Measurements from ENCODE around the gene RUBCNL. TPM values are rescaled to one million over a fixed set of nuclear protein-coding genes. Genes with fewer than 3 reads are reported as not detected.

Gene RUBCNL
- total RNA-seq, 1 donor from 2014 or later: 1.7 TPM

DNA sequence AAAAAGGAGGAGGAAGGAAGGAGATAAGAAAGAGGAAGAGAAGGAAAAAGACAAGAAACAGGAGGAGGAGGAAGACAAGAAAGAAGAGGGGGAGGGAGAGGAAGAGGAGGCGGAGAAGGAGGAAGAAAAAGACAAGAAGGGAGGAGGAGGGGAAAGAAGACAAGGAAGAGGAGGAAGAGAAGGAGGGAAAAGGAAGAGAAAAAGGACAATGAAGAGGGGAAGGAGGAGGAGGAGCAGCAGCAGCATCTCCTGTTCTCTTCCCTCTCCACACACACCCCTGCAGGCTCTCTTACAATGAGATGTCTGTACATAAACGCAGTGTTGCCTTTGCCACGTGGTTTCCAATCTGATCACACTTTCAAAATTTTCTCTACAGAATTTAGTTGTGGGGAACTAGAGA is 66.6 kb downstream of the RUBCNL start:
- Histone ChIP-seq H3K4me3 (no peak overlapping the region), H3K27ac (no peak overlapping the region), H3K27me3 (no peaks in the 10 kb centered on the region), H3K36me3 (no peaks in the 10 kb centered on the region), H3K4me1 (no peaks in the 10 kb centered on the region), H3K9me3 (no peaks in the 10 kb centered on the region)
- intact Hi-C loops (cut with DNase I): no loop called here
- TF ChIP-seq POLR2A (IDR thresholded peaks at IDR 0.05) (no peak), POLR2AphosphoS5 (IDR thresholded peaks at IDR 0.05; ENCODE audit: insufficient read depth in 1 of 2, low read depth in 1 of 2) (no peak)
- TF ChIP-seq, protein P1, sequence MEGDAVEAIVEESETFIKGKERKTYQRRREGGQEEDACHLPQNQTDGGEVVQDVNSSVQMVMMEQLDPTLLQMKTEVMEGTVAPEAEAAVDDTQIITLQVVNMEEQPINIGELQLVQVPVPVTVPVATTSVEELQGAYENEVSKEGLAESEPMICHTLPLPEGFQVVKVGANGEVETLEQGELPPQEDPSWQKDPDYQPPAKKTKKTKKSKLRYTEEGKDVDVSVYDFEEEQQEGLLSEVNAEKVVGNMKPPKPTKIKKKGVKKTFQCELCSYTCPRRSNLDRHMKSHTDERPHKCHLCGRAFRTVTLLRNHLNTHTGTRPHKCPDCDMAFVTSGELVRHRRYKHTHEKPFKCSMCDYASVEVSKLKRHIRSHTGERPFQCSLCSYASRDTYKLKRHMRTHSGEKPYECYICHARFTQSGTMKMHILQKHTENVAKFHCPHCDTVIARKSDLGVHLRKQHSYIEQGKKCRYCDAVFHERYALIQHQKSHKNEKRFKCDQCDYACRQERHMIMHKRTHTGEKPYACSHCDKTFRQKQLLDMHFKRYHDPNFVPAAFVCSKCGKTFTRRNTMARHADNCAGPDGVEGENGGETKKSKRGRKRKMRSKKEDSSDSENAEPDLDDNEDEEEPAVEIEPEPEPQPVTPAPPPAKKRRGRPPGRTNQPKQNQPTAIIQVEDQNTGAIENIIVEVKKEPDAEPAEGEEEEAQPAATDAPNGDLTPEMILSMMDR (IDR thresholded peaks at IDR 0.05): no peak
- no peak for DNase-seq (ENCODE audit: extremely low spot score in 2 of 2)

DNA sequence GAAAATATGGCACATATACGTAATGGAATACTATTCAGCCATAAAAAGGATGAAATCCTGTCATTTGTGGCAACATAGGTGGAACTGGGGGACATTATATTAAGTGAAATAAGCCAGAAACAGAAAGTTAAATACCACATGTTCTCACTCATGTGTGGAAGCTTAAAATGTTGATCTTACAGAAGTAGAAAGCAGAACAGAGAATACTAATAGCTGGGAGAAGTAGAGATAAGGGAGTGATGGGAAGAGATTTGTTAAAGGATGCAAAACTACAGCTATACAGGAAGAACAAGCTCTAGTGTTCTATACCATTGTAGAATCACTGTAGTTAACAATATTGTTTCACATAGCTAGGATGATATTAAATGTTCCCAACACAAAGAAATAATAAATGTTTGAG is 68.1 kb downstream of the RUBCNL start:
- Histone ChIP-seq H3K27ac (no peak overlapping the region), H3K27me3 (no peaks in the 10 kb centered on the region), H3K36me3 (no peaks in the 10 kb centered on the region), H3K4me1 (no peaks in the 10 kb centered on the region), H3K9me3 (no peaks in the 10 kb centered on the region), H3K4me3 (no peak overlapping the region)
- intact Hi-C loops (cut with DNase I): no loop called here
- DNase-seq (ENCODE audit: extremely low spot score in 2 of 2): no peak
- no peak for TF ChIP-seq POLR2A (IDR thresholded peaks at IDR 0.05)
- no peak for TF ChIP-seq POLR2AphosphoS5 (IDR thresholded peaks at IDR 0.05; ENCODE audit: insufficient read depth in 1 of 2, low read depth in 1 of 2)
- TF ChIP-seq, protein P1 (IDR thresholded peaks at IDR 0.05): no peak

DNA sequence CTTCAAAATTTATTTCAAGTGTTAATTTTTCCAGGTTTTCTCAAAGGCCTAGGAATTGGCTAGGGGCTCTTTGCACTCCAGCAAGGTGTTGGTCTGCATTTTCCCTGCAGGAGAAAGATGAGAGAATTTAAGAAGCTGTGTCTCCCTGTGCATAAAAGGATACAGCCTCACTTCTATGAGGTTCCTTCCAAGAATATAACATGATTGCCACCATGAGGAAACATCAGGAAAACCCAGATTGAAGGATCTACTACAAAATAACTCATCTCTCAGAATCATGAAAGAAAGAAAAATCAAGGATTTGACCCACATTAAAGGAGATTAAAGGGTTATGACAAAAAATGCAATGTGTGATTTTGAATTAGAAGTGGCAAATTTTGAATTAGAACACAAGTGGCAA is 69.9 kb downstream of the RUBCNL start:
- intact Hi-C loops (cut with DNase I): no loop called here
- no peaks in the 10 kb centered on the region for H3K36me3 ChIP-seq
- no peaks in the 10 kb centered on the region for H3K9me3 ChIP-seq
- DNase-seq (ENCODE audit: extremely low spot score in 2 of 2): no peak
- H3K27ac ChIP-seq: no peak overlapping the region
- TF ChIP-seq POLR2AphosphoS5 (IDR thresholded peaks at IDR 0.05; ENCODE audit: insufficient read depth in 1 of 2, low read depth in 1 of 2): no peak
- TF ChIP-seq, protein P1 (IDR thresholded peaks at IDR 0.05): no peak
- TF ChIP-seq POLR2A (IDR thresholded peaks at IDR 0.05): no peak
- no peaks in the 10 kb centered on the region for H3K27me3 ChIP-seq
- no peaks in the 10 kb centered on the region for H3K4me1 ChIP-seq
- no peak overlapping the region for H3K4me3 ChIP-seq

DNA sequence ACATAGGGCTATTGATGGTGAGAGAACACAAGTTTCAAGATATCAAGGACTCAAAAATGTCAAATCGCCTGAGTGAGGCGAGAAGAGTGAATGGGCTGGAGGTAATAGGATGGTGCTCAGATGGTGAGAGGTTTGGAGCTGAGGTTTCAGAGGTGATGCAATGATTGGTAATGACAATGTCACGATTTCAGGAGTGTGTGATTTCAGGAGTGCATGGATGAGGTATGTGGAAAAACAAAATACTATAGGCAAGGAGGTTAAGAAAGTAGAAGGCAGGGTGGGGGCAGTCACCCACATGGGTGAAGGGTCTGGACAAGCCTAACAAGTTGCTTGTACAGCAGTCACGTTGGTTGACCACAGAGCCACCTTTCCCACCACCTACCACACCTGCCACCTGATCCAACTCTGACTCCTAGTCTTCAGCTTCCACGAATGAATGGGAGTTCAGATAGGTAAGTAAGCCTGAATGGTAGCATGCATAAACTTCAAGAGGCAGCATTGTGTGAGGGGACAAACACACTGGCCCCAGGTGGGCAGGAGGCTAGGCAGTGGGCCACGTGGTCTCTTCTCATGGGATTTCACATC is 71.5 kb downstream of the RUBCNL start:
- intact Hi-C loops (cut with DNase I): no loop called here
- DNase-seq (ENCODE audit: extremely low spot score in 2 of 2): no peak
- no peak overlapping the region for H3K4me3 ChIP-seq
- TF ChIP-seq, protein P1 (IDR thresholded peaks at IDR 0.05): no peak
- TF ChIP-seq POLR2A (IDR thresholded peaks at IDR 0.05) (no peak), POLR2AphosphoS5 (IDR thresholded peaks at IDR 0.05; ENCODE audit: insufficient read depth in 1 of 2, low read depth in 1 of 2) (no peak)
- H3K27me3 ChIP-seq: no peaks in the 10 kb centered on the region
- H3K27ac ChIP-seq: no peak overlapping the region
- H3K4me1 ChIP-seq: no peaks in the 10 kb centered on the region
- no peaks in the 10 kb centered on the region for H3K36me3 ChIP-seq
- no peaks in the 10 kb centered on the region for H3K9me3 ChIP-seq

DNA sequence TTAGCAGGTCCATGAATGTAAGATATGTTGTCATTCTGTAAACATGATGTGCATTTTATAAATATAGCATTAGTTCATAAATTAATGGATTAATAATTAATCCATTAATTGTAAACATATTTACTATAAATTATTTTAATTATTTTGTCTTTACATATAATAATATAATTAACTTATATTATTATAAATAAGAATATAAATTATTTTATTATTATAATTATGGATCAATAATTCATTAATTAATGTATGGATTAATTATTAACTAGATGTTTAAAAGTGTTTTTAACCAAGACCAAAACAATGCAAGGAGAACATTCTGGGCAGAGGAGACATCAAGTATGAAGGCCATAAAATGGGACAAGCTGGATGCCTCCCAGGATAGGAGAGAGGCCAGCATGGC is 72.0 kb downstream of the RUBCNL start:
- intact Hi-C loops (cut with DNase I): no loop called here
- DNase-seq (ENCODE audit: extremely low spot score in 2 of 2): no peak
- Histone ChIP-seq H3K36me3 (no peaks in the 10 kb centered on the region), H3K4me3 (no peak overlapping the region), H3K27me3 (no peaks in the 10 kb centered on the region), H3K9me3 (no peaks in the 10 kb centered on the region), H3K4me1 (no peaks in the 10 kb centered on the region), H3K27ac (no peak overlapping the region)
- TF ChIP-seq POLR2AphosphoS5 (IDR thresholded peaks at IDR 0.05; ENCODE audit: insufficient read depth in 1 of 2, low read depth in 1 of 2): no peak
- TF ChIP-seq, protein P1 (IDR thresholded peaks at IDR 0.05): no peak
- TF ChIP-seq POLR2A (IDR thresholded peaks at IDR 0.05): no peak
